LNCAP (cell line): Measurements from ENCODE around the gene ZNF581.

Source experiments
- CTCF ChIP-seq: fragments of 450-650 bp; IDR thresholded peaks from 2 replicates; pipeline ENCODE4 v1.5.1; 2017; ENCODE audit warnings: mild to moderate bottlenecking

Gene ZNF581

GRCh38 chr19:55620410-55621204 lies 22.8 kb upstream of the ZNF581 start:
- TF ChIP-seq CTCF, result no peak

GRCh38 chr19:55621205-55621672 lies 22.2 kb upstream of the ZNF581 start:
- no peak for TF ChIP-seq CTCF

DNA sequence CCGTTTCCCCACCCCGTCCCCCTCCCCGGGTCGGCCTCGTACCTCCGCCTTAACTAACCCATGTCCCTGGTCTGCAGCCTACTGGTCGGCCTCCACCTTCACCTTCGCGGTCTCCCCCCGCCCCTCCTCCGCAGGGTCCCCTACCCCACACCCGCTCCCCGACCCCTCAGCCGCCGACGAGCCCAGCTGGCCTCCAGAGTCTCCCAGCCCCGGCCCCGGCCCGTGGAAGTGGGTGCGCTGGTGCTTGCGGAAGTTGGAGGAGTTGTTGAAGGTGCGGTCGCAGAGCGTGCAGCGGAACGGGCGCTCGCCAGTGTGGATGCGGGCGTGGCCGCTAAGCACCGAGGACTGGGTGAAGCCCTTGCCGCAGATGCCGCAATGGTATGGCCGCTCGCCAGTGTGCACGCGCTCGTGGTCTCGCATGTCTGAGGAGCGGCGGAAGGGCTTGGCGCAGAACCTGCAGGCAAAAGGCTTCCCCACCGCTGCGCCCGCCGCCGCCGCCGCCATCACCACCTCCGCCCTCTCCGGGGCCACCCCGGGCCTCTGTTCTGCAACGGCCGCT lies 21.7 kb upstream of the ZNF581 start:
- TF ChIP-seq CTCF, result no peak

- no peak for TF ChIP-seq CTCF
Measured at GRCh38 chr19:55622242-55622969, 21.0 kb upstream of the ZNF581 start.

- no peak for TF ChIP-seq CTCF
Measured at GRCh38 chr19:55623130-55623529, 20.3 kb upstream of the ZNF581 start.

GRCh38 chr19:55623561-55623960 lies 19.9 kb upstream of the ZNF581 start:
- TF ChIP-seq CTCF, result no peak

DNA sequence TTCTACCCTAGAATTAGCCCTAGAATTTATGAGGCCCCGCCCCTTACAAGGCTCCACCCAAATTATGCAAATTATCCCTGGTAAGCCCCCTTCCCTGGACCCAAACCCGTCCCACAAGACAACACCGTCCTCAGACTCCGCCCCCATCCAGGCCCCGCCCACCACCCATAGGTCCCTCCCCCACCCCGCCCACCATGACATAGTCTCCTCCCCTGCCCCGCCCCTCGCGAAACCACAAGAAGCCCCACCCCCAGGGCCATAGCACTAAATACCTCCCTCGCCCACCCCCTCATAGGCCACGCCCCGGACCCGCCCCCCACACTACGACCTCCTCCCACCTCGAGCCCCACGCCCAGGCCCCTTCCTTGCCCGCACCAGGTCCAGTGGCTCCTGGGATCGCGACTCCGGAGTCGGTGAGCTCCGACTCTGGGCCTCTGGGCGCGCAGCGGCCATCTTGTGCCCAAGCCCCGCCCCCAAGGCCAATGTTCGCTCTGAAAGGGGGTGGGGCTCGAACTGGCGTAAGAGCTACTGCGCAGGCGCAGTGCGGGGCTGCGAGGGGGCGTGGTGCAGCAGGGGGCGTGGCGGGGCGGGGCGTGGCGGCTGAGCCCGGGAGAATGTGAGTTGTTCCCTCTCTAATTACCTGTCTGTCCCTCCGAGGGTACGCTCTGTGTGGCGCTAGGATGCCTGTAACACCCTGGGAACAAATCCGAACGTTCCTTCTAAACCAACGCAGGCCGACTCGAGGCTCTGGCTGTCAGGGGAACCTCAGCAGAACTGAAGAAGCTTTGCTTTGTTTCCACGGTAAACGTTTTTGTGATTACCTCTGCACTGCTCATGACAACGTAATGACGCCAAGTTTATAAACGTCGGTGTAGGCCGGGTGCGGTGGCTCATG lies 19.1 kb upstream of the ZNF581 start, which contains the start of gene ZNF784:
TSS of gene ZNF784 (minus strand) at position 458 of the 895 bp plus-strand sequence. CDS start at position 453, 5 bp downstream.
- no peak for TF ChIP-seq CTCF
